ENCODE results near the gene CEP350.
A peak's percentile ranks its signal among the peaks of the same experiment; 100 is the strongest.
"Not testable (repeated sequence)": the region's sequence is repeated elsewhere in the genome, so short reads cannot be mapped to it uniquely, and the experiment has no call there.

CEP350 gene

GRCh38 chr1:179951383-179952144 is 3.0 kb upstream of the CEP350 start:
- Histone ChIP-seq H3K4me3 (ENCODE audit: insufficient read length, low read depth) (no peak overlapping the region), H3K36me3 (ENCODE audit: insufficient read depth, insufficient read length, low read length) (no peaks in the 10 kb centered on the region), H3K9me3 (ENCODE audit: insufficient read depth, low read length) (no peaks in the 10 kb centered on the region), H3K4me1 (ENCODE audit: insufficient read depth, insufficient read length) (no peaks in the 10 kb centered on the region), H3K9ac (ENCODE audit: insufficient read length, low read depth) (no peak overlapping the region), H3K27me3 (ENCODE audit: insufficient read depth, insufficient read length) (no peaks in the 10 kb centered on the region)
- DNase-seq (ENCODE audit: low read depth, low spot score) = no peak
- no peak for TF ChIP-seq SUZ12 (IDR thresholded peaks at IDR 0.05; ENCODE audit: extremely low read depth, insufficient read depth, insufficient read length)
- TF ChIP-seq YY1 (IDR thresholded peaks at IDR 0.05; ENCODE audit: insufficient read depth, insufficient read length) = no peak

GRCh38 chr1:179952186-179952585 is 2.4 kb upstream of the CEP350 start:
- no peak for DNase-seq (ENCODE audit: low read depth, low spot score)
- TF ChIP-seq SUZ12 (IDR thresholded peaks at IDR 0.05; ENCODE audit: extremely low read depth, insufficient read depth, insufficient read length) (no peak), ZNF274 (IDR thresholded peaks at IDR 0.05; ENCODE audit: low read depth, low read length) (no peak), YY1 (IDR thresholded peaks at IDR 0.05; ENCODE audit: insufficient read depth, insufficient read length) (no peak)
- Histone ChIP-seq H3K27me3 (ENCODE audit: insufficient read depth, insufficient read length) (no peaks in the 10 kb centered on the region), H3K9me3 (ENCODE audit: insufficient read depth, low read length) (no peaks in the 10 kb centered on the region), H3K36me3 (ENCODE audit: insufficient read depth, insufficient read length, low read length) (no peaks in the 10 kb centered on the region), H3K4me1 (ENCODE audit: insufficient read depth, insufficient read length) (no peaks in the 10 kb centered on the region), H3K4me3 (ENCODE audit: insufficient read length, low read depth) (no peak overlapping the region), H3K9ac (ENCODE audit: insufficient read length, low read depth) (no peak overlapping the region)

- DNase-seq (ENCODE audit: low read depth, low spot score) = no peak
- peak overlapping the region; percentile 97 for H3K4me3 ChIP-seq (ENCODE audit: insufficient read length, low read depth)
- H3K27me3 ChIP-seq (ENCODE audit: insufficient read depth, insufficient read length) = no peaks in the 10 kb centered on the region
- H3K9ac ChIP-seq (ENCODE audit: insufficient read length, low read depth) = peak overlapping the region; percentile 80
- TF ChIP-seq SUZ12 (IDR thresholded peaks at IDR 0.05; ENCODE audit: extremely low read depth, insufficient read depth, insufficient read length) (no peak), ZNF274 (IDR thresholded peaks at IDR 0.05; ENCODE audit: low read depth, low read length) (no peak), YY1 (IDR thresholded peaks at IDR 0.05; ENCODE audit: insufficient read depth, insufficient read length) (no peak)
- H3K9me3 ChIP-seq (ENCODE audit: insufficient read depth, low read length) = no peaks in the 10 kb centered on the region
- no peaks in the 10 kb centered on the region for H3K4me1 ChIP-seq (ENCODE audit: insufficient read depth, insufficient read length)
- H3K36me3 ChIP-seq (ENCODE audit: insufficient read depth, insufficient read length, low read length) = no peaks in the 10 kb centered on the region
Observed at GRCh38 chr1:179953974-179954492, 577 bp upstream of the CEP350 start.

- peak; percentile 33 for DNase-seq (ENCODE audit: low read depth, low spot score)
- TF ChIP-seq SUZ12 (IDR thresholded peaks at IDR 0.05; ENCODE audit: extremely low read depth, insufficient read depth, insufficient read length) (no peak), YY1 (IDR thresholded peaks at IDR 0.05; ENCODE audit: insufficient read depth, insufficient read length) (no peak), ZNF274 (IDR thresholded peaks at IDR 0.05; ENCODE audit: low read depth, low read length) (no peak)
- Histone ChIP-seq H3K4me3 (ENCODE audit: insufficient read length, low read depth) (peak overlapping the region; percentile 97), H3K36me3 (ENCODE audit: insufficient read depth, insufficient read length, low read length) (no peaks in the 10 kb centered on the region), H3K9ac (ENCODE audit: insufficient read length, low read depth) (peak overlapping the region; percentile 98), H3K27me3 (ENCODE audit: insufficient read depth, insufficient read length) (no peaks in the 10 kb centered on the region), H3K9me3 (ENCODE audit: insufficient read depth, low read length) (no peaks in the 10 kb centered on the region), H3K4me1 (ENCODE audit: insufficient read depth, insufficient read length) (no peaks in the 10 kb centered on the region)
Observed at GRCh38 chr1:179955287-179955680, 674 bp downstream of the CEP350 start.

- DNase-seq (ENCODE audit: low read depth, low spot score) = no peak
- Histone ChIP-seq H3K9ac (ENCODE audit: insufficient read length, low read depth) (peak overlapping the region; percentile 98), H3K4me3 (ENCODE audit: insufficient read length, low read depth) (peak overlapping the region; percentile 97), H3K36me3 (ENCODE audit: insufficient read depth, insufficient read length, low read length) (no peaks in the 10 kb centered on the region), H3K4me1 (ENCODE audit: insufficient read depth, insufficient read length) (no peaks in the 10 kb centered on the region), H3K9me3 (ENCODE audit: insufficient read depth, low read length) (no peaks in the 10 kb centered on the region), H3K27me3 (ENCODE audit: insufficient read depth, insufficient read length) (no peaks in the 10 kb centered on the region)
- TF ChIP-seq YY1 (IDR thresholded peaks at IDR 0.05; ENCODE audit: insufficient read depth, insufficient read length) (no peak), SUZ12 (IDR thresholded peaks at IDR 0.05; ENCODE audit: extremely low read depth, insufficient read depth, insufficient read length) (no peak), ZNF274 (IDR thresholded peaks at IDR 0.05; ENCODE audit: low read depth, low read length) (no peak)
Observed at GRCh38 chr1:179955731-179956130, 1.1 kb downstream of the CEP350 start.

GRCh38 chr1:179958359-179958758 is 3.7 kb downstream of the CEP350 start:
- no peak overlapping the region for H3K4me3 ChIP-seq (ENCODE audit: insufficient read length, low read depth)

GRCh38 chr1:179962168-179962567 is 7.6 kb downstream of the CEP350 start:
- H3K9ac ChIP-seq (ENCODE audit: insufficient read length, low read depth) = not testable (repeated sequence)

More at GRCh38 chr1:179958359-179958758, 3.7 kb downstream of the CEP350 start:
- Histone ChIP-seq H3K36me3 (ENCODE audit: insufficient read depth, insufficient read length, low read length) (peaks cover 2% of the 10 kb centered on the region), H3K9me3 (ENCODE audit: insufficient read depth, low read length) (no peaks in the 10 kb centered on the region), H3K4me1 (ENCODE audit: insufficient read depth, insufficient read length) (no peaks in the 10 kb centered on the region), H3K9ac (ENCODE audit: insufficient read length, low read depth) (no peak overlapping the region), H3K27me3 (ENCODE audit: insufficient read depth, insufficient read length) (no peaks in the 10 kb centered on the region)
- DNase-seq (ENCODE audit: low read depth, low spot score) = no peak
- no peak for TF ChIP-seq YY1 (IDR thresholded peaks at IDR 0.05; ENCODE audit: insufficient read depth, insufficient read length)
- TF ChIP-seq ZNF274 (IDR thresholded peaks at IDR 0.05; ENCODE audit: low read depth, low read length) = no peak
- TF ChIP-seq SUZ12 (IDR thresholded peaks at IDR 0.05; ENCODE audit: extremely low read depth, insufficient read depth, insufficient read length) = no peak

More at GRCh38 chr1:179962168-179962567, 7.6 kb downstream of the CEP350 start:
- H3K36me3 ChIP-seq (ENCODE audit: insufficient read depth, insufficient read length, low read length); H3K4me3 ChIP-seq (ENCODE audit: insufficient read length, low read depth); DNase-seq (ENCODE audit: low read depth, low spot score); H3K4me1 ChIP-seq (ENCODE audit: insufficient read depth, insufficient read length); H3K27me3 ChIP-seq (ENCODE audit: insufficient read depth, insufficient read length): not testable (repeated sequence)
- peaks cover 11% of the 10 kb centered on the region for H3K9me3 ChIP-seq (ENCODE audit: insufficient read depth, low read length)

Data from NT2/D1 (cell line).